Uterus (tissue), 4 donors: ENCODE data around the gene CNTNAP1. TPM values are rescaled to one million over a fixed set of nuclear protein-coding genes. Genes with fewer than 3 reads are reported as not detected.
"Not testable (repeated sequence)": the region's sequence is repeated elsewhere in the genome, so short reads cannot be mapped to it uniquely, and the experiment has no call there.

ENCODE experiments used
- DNase-seq, 2 donors: peaks; one replicate each; pipeline ENCODE4 v3.0.0-alpha.2; 2019 to 2020
- H3K27ac ChIP-seq, 2 donors: fragments of 200-600 bp; sonication (generic); 1 replicate in 1 of 2; 2 replicates in 1 of 2; pipeline ENCODE4 v1.5.1; 2016 to 2018
- H3K27me3 ChIP-seq, 2 donors: fragments of 200-600 bp; sonication (generic); one replicate each; pipeline ENCODE4 v1.5.1; 2018 to 2019; ENCODE audit warnings: control low read depth in 1 of 2
- H3K36me3 ChIP-seq, 2 donors: fragments of 200-600 bp; sonication (generic); one replicate each; pipeline ENCODE4 v1.5.1; 2019; ENCODE audit warnings: control low read depth in 1 of 2
- H3K4me1 ChIP-seq, 2 donors: fragments of 200-600 bp; sonication (generic); one replicate each; pipeline ENCODE4 v1.5.1; 2018 to 2019; ENCODE audit warnings: control low read depth in 1 of 2
- H3K4me3 ChIP-seq, 2 donors: fragments of 200-600 bp; sonication (generic); 1 replicate in 1 of 2; 2 replicates in 1 of 2; pipeline ENCODE4 v1.5.1; 2018 to 2019; ENCODE audit warnings: mild to moderate bottlenecking in 1 of 2
- H3K9me3 ChIP-seq, 2 donors: fragments of 200-600 bp; sonication (generic); one replicate each; pipeline ENCODE4 v1.5.1; 2019; ENCODE audit warnings: control low read depth in 1 of 2
- POLR2A ChIP-seq, 2 donors: fragments of 450-650 bp; IDR thresholded peaks; one replicate each; pipeline ENCODE4 v1.6.1; 2016; ENCODE audit warnings: antibody characterized with exemption in 2 of 2, mild to moderate bottlenecking in 1 of 2, moderate library complexity in 1 of 2
- intact Hi-C: fragments of 100-400 bp; cut with DNase I; formaldehyde crosslinking; loops from one replicate; pipeline ENCODE4 v1.15.1; 2023; ENCODE audit warnings: low total_unique reads
- total RNA-seq, 4 donors: library from RNA; depleted of rRNA in 3 of 4; stranded (reverse); fragments of >200 nt in 3 of 4; gene quantifications; one replicate each; pipeline versions ENCODE4 v1.1.0 to v1.2.4, GENCODE V29; 2014 to 2023
- TF ChIP-seq, protein P1 (sequence below), 4 experiments: fragments of 200-600 bp in 2 of 4; fragments of 450-650 bp in 2 of 4; sonication (generic) in 2 of 4; IDR thresholded peaks; one replicate each; pipeline ENCODE4 v1.5.1; 2016 to 2019; ENCODE audit warnings: antibody characterized with exemption in 4 of 4, mild to moderate bottlenecking in 2 of 4, moderate library complexity in 1 of 4
- donor health status: DM: yes; HTN: yes; CAD: no.

The CNTNAP1 gene
- total RNA-seq, 4 donors from 2014 or later, result 1.5 to 61.5 (median 26.5) TPM

DNA sequence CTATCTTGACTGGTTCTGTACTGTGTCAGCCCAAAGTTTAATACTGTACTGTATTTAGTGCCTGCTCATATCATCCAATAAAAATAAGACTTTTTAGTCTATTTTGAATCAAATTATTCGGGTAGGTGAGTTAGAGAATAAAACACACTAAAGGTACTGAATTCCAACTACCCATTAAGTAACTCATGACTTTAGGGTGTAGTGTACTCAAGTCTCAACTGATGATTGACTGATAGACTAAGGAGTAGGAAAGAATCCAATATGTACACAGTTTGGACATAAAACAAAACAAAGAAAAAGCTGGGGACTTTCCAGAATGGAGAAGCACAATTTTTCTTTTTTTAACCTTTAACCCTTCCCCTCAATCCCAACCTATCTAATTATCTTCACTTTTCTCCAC is 58.4 kb downstream of the CNTNAP1 start:
- Histone ChIP-seq H3K27me3 (no peaks in the 10 kb centered on the region), H3K4me1 (peaks cover 0 to 4% of the 10 kb centered on the region in 2 donors)
- intact Hi-C loops, result no loop called here

DNA sequence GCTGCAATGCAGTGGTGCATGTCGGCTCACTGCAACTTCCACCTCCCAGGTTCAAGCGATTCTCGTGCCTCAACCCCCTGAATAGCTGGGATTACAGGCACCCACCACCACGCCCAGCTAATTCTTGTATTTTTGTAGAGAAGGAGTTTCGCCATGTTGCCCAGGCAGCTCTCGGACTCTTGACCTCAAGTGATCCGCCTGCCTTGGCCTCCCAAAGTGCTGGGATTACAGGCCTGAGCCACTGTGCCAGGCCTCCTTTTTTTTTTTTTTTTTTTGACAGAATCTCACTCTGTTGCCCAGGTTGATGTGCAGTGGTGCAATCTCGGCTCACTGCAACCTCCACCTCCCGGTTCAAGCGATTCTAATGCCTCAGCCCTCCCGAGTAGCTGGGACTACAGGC is 60.6 kb downstream of the CNTNAP1 start:
- H3K36me3 ChIP-seq, H3K9me3 ChIP-seq, H3K27ac ChIP-seq, H3K4me1 ChIP-seq, H3K4me3 ChIP-seq, DNase-seq, intact Hi-C loops, H3K27me3 ChIP-seq: not testable (repeated sequence)

More for the DNA sequence above, 58.4 kb downstream of the CNTNAP1 start:
- H3K36me3 ChIP-seq, result no peaks in the 10 kb centered on the region
- H3K9me3 ChIP-seq, result no peaks in the 10 kb centered on the region
- no peak for DNase-seq
- H3K4me3 ChIP-seq, result no peak overlapping the region
- TF ChIP-seq, protein P1, sequence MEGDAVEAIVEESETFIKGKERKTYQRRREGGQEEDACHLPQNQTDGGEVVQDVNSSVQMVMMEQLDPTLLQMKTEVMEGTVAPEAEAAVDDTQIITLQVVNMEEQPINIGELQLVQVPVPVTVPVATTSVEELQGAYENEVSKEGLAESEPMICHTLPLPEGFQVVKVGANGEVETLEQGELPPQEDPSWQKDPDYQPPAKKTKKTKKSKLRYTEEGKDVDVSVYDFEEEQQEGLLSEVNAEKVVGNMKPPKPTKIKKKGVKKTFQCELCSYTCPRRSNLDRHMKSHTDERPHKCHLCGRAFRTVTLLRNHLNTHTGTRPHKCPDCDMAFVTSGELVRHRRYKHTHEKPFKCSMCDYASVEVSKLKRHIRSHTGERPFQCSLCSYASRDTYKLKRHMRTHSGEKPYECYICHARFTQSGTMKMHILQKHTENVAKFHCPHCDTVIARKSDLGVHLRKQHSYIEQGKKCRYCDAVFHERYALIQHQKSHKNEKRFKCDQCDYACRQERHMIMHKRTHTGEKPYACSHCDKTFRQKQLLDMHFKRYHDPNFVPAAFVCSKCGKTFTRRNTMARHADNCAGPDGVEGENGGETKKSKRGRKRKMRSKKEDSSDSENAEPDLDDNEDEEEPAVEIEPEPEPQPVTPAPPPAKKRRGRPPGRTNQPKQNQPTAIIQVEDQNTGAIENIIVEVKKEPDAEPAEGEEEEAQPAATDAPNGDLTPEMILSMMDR (IDR thresholded peaks at IDR 0.05), result no peak
- no peak for TF ChIP-seq POLR2A (IDR thresholded peaks at IDR 0.05)
- no peak overlapping the region for H3K27ac ChIP-seq

DNA sequence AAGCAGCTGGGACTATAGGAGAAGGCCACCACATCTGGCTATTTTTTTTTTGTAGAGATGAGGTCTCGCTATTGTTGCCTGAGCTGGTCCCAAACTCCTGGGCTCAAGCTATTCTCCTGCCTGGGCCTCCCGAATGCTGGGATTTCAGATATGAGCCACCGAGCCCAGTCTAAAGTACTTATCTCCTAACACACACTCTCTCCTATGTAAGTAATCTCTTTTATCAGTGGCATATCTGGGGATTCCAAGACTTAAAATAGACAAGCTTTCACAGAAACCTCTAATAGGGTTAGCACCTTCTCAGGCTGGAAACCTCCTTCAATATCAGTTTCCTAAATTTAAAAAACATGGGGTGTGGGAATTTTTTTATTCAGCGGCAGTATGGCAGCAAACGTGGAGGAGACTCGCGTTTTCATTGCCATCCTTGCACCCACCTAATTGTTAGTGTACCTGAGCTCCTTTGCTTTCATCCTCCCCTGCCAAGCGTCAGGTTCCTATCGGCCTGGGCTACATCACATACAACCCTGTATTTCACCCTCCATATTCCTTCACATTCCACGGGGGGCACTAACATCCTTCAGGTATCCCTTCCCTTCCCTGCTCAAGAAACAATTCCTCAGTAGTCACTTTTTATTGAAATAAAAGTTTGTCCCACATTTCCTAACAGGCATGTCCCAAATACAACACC is 61.4 kb downstream of the CNTNAP1 start:
- H3K4me3 ChIP-seq, result peak overlapping the region; percentile 71 to 78
- H3K4me1 ChIP-seq, result peaks cover 0 to 4% of the 10 kb centered on the region in 2 donors
- H3K27ac ChIP-seq, result peak overlapping the region; percentile 96
- H3K9me3 ChIP-seq, result no peaks in the 10 kb centered on the region
- H3K27me3 ChIP-seq, result no peaks in the 10 kb centered on the region
- intact Hi-C loops, result no loop called here
- no peak for DNase-seq
- TF ChIP-seq, protein P1 (IDR thresholded peaks at IDR 0.05), result peak in 2 of 4 experiments; percentile 10 to 19
- TF ChIP-seq POLR2A (IDR thresholded peaks at IDR 0.05), result no peak
- H3K36me3 ChIP-seq, result no peaks in the 10 kb centered on the region

DNA sequence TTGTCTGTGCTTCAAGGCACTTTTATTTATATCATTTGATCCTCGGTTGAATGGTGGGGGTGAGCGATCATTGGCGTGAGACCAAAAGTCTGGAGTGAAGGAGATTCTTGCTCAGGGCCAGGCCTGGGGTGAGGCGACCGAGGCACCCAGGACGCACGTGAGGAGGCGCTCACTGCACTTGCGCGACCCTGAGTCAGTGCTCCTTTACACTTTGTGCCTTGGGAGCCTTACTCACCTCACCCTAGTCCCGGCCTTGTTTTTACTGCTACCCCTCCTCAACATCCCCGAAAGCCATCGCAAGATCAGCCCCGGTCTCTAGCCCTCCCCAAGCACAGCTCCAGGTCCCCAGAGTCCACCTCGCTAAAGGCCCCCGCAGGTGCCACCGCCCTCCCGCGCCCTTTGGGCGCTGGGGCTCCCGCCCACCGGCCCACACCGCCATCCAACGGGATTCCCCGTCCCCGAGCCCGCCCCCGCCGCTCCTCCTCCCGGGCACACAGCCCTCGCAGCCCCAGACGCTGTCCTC is 62.0 kb downstream of the CNTNAP1 start:
- DNase-seq, result peak in 1 of 2 donors; percentile 78
- Histone ChIP-seq H3K9me3 (no peaks in the 10 kb centered on the region), H3K4me3 (peak overlapping the region; percentile 71 to 78), H3K4me1 (peaks cover 0 to 4% of the 10 kb centered on the region in 2 donors), H3K36me3 (no peaks in the 10 kb centered on the region), H3K27me3 (no peaks in the 10 kb centered on the region), H3K27ac (peak overlapping the region; percentile 96)
- intact Hi-C loops, result no loop called here
- TF ChIP-seq, protein P1 (IDR thresholded peaks at IDR 0.05), result no peak
- no peak for TF ChIP-seq POLR2A (IDR thresholded peaks at IDR 0.05)

DNA sequence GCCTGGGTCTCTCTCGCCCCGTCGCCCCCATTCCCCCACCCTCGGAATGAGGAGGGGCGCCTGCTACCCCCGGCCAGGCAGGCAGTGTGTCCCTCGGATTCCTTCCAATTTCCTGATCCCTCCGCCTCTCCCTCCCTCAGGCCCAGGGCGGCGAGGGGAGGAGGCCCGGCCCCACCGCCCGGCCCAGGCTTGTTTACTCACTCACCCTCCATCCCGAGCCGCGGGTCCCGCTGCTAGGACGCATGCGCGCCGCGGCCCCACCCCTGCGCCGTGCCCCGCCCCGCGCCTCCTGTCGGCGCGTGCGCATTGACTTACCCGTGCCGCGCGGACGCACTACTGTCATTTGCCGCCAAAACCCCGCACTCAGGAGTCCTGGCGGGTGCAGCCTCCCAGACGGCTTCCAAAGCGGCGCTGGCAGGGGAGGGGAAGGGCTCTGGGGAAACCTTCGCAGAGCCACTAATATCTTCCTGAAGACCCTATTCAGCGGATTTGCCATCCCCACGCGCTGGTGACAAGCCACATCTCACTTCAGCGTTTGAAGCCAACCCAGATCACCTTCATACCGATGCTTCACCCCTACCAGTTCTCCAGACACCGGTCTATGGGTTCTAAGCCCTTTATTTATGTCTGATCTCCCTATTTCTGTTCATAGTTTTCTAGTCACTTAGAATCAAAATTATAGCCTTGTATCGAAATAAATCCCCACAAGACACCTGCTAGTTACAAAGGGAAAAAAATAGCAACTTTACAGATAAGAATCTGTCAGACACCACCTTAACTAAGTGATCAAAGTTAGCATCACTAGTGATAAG is 62.7 kb downstream of the CNTNAP1 start, which contains the start of gene EZH1:
Gene EZH1, minus strand, starts transcription at position 235 of the 812 bp plus-strand sequence. CDS start 16,099 bp downstream, outside the sequence.
- Histone ChIP-seq H3K4me1 (peaks cover 0 to 4% of the 10 kb centered on the region in 2 donors), H3K27me3 (no peaks in the 10 kb centered on the region), H3K4me3 (peak within 1 kb of the TSS; percentile 71 to 78), H3K9me3 (no peaks in the 10 kb centered on the region), H3K36me3 (no peaks in the 10 kb centered on the region), H3K27ac (peak within 1 kb of the TSS; percentile 96)
- DNase-seq, result peak; percentile 88 to 93
- intact Hi-C loops, result no loop called here
- TF ChIP-seq POLR2A (IDR thresholded peaks at IDR 0.05), result peak; percentile 84 to 91
- TF ChIP-seq, protein P1 (IDR thresholded peaks at IDR 0.05), result peak in 2 of 4 experiments; percentile 34 to 51
